SK-MEL-5 (cell line): ENCODE data around the gene NPEPL1. TPM values are rescaled to one million over a fixed set of nuclear protein-coding genes. Genes with fewer than 3 reads are reported as not detected.
"Not testable (repeated sequence)": the region's sequence is repeated elsewhere in the genome, so short reads cannot be mapped to it uniquely, and the experiment has no call there.

Experiments used
- DNase-seq: peaks from one replicate; pipeline ENCODE4 v3.0.0-alpha.2; 2016; ENCODE audit warnings: low read depth, low spot score
- in situ Hi-C: cut with HindIII; loops from 2 replicates; pipeline ENCODE4 v1.10.0; 2016; ENCODE audit warnings: low sequenced_read_pairs, high pct_unique_total_duplicates, low pct_unique_long_range_greater_than_20kb
- total RNA-seq: library from RNA; depleted of rRNA; stranded (reverse); fragments of >200 nt; shearing (Covaris generic); gene quantifications from 2 replicates; pipeline ENCODE4 v1.2.3, GENCODE V29; 2014; rRNA removed

The NPEPL1 gene
- total RNA-seq, 1 experiment from 2014 or later = 3.2 TPM

GRCh38 chr20:58755062-58755697 is 62.6 kb downstream of the NPEPL1 start:
- in situ Hi-C loops = no loop called here
- DNase-seq = no peak

GRCh38 chr20:58755766-58756449 is 63.3 kb downstream of the NPEPL1 start:
- in situ Hi-C loops = no loop called here
- no peak for DNase-seq

- in situ Hi-C loops = no loop called here
Observed at GRCh38 chr20:58756450-58756775, 63.8 kb downstream of the NPEPL1 start.

GRCh38 chr20:58757647-58758046 is 65.0 kb downstream of the NPEPL1 start:
- DNase-seq, in situ Hi-C loops: not testable (repeated sequence)

More at GRCh38 chr20:58756450-58756775, 63.8 kb downstream of the NPEPL1 start:
- DNase-seq = no peak

GRCh38 chr20:58759947-58760346 is 67.3 kb downstream of the NPEPL1 start:
- in situ Hi-C loops = no loop called here
- no peak for DNase-seq

- no peak for DNase-seq
- in situ Hi-C loops = no loop called here
Observed at GRCh38 chr20:58760856-58761255, 68.3 kb downstream of the NPEPL1 start.

GRCh38 chr20:58762120-58762519 is 69.5 kb downstream of the NPEPL1 start:
- no peak for DNase-seq
- in situ Hi-C loops = no loop called here

GRCh38 chr20:58763076-58763475 is 70.5 kb downstream of the NPEPL1 start:
- no peak for DNase-seq
- in situ Hi-C loops = no loop called here

Other genes starting within 250 kb of the NPEPL1 start
- not detected in 2 replicates for gene APCDD1L, start 177.4 kb upstream of the NPEPL1 start, total RNA-seq
- gene STX16, start 41.5 kb upstream of the NPEPL1 start, total RNA-seq = 16.9 and 20.0 TPM in 2 replicates
- 0.55 and 0.90 TPM in 2 replicates for gene GNAS-AS1, start 158.1 kb downstream of the NPEPL1 start, total RNA-seq
- gene GNAS, start 159.9 kb downstream of the NPEPL1 start, total RNA-seq = 589 and 602 TPM in 2 replicates